Spleen (tissue), 11 donors: Measurements from ENCODE around the gene PSMD5. TPM values are rescaled to one million over a fixed set of nuclear protein-coding genes. Genes with fewer than 3 reads are reported as not detected.

Experiments used
- DNase-seq: peaks from one replicate; pipeline ENCODE4 v3.0.0-alpha.2; 2020
- H3K27ac ChIP-seq, 8 donors: fragments of 200-600 bp; sonication (generic) in 7 of 8; 1 replicate in 4 of 8; 2 replicates in 4 of 8; pipeline versions ENCODE4 v1.5.0 to v1.8.0; 2016 to 2021; ENCODE audit warnings: inconsistent platforms in 4 of 8, mild to moderate bottlenecking in 4 of 8, moderate library complexity in 1 of 8
- H3K27me3 ChIP-seq, 7 donors: fragments of 200-600 bp; sonication (generic) in 6 of 7; replicated peaks in 1 of 7; 1 replicate in 4 of 7; 2 replicates in 3 of 7; pipeline versions ENCODE4 v1.5.0 to v1.8.0; 2016 to 2021; ENCODE audit warnings: inconsistent platforms in 3 of 7, mild to moderate bottlenecking in 1 of 7
- H3K36me3 ChIP-seq, 6 donors: fragments of 200-600 bp; sonication (generic) in 5 of 6; 1 replicate in 4 of 6; 2 replicates in 2 of 6; pipeline versions ENCODE4 v1.5.0 to v1.8.0; 2016 to 2021; ENCODE audit warnings: inconsistent platforms in 2 of 6
- H3K4me1 ChIP-seq, 6 donors: fragments of 200-600 bp; sonication (generic) in 5 of 6; 1 replicate in 3 of 6; 2 replicates in 3 of 6; pipeline versions ENCODE4 v1.5.0 to v1.8.0; 2016 to 2021; ENCODE audit warnings: inconsistent platforms in 3 of 6
- H3K4me3 ChIP-seq, 8 donors: fragments of 200-600 bp; sonication (generic) in 7 of 8; 1 replicate in 4 of 8; 2 replicates in 4 of 8; pipeline versions ENCODE4 v1.5.0 to v1.8.0; 2016 to 2021; ENCODE audit warnings: inconsistent platforms in 4 of 8, mild to moderate bottlenecking in 4 of 8, moderate library complexity in 2 of 8
- H3K9me3 ChIP-seq, 8 donors: fragments of 200-600 bp; sonication (generic) in 7 of 8; 1 replicate in 4 of 8; 2 replicates in 4 of 8; pipeline versions ENCODE4 v1.5.0 to v1.8.0; 2016 to 2021; ENCODE audit warnings: inconsistent platforms in 4 of 8
- CTCF ChIP-seq, 11 experiments: fragments of 200-600 bp in 7 of 11; fragments of 450-650 bp in 4 of 11; sonication (generic) in 4 of 11; IDR thresholded peaks in 8 of 11; conservative IDR thresholded peaks in 3 of 11; 1 replicate in 7 of 11; 2 replicates in 4 of 11; pipeline versions ENCODE4 v1.4.0 to v1.8.0; 2016 to 2021; ENCODE audit warnings: antibody characterized with exemption in 11 of 11, inconsistent platforms in 4 of 11, mild to moderate bottlenecking in 1 of 11
- POLR2A ChIP-seq, 3 donors: fragments of 450-650 bp; IDR thresholded peaks; one replicate each; pipeline ENCODE4 v1.5.1; 2017; ENCODE audit warnings: antibody characterized with exemption in 3 of 3, mild to moderate bottlenecking in 1 of 3
- POLR2AphosphoS5 ChIP-seq, 3 donors: sonication (generic); formaldehyde crosslinking; IDR thresholded peaks; one replicate each; pipeline ENCODE4 v1.5.1; 2017; ENCODE audit warnings: antibody characterized with exemption in 3 of 3
- WGBS, 5 donors: extraction: QIAGEN DNeasy Blood & Tissue Kit in 3 of 5; methylation state at CpG; one replicate each; pipeline versions ENCODE4 v1.1.5 to v1.1.7; 2013 to 2018; 5-methylcytosine and 5-hydroxymethylcytosine counted together
- intact Hi-C: fragments of 100-400 bp; cut with DNase I; formaldehyde crosslinking; loops from one replicate; pipeline ENCODE4 v1.15.0; 2023; ENCODE audit warnings: low total_unique reads
- polyA plus RNA-seq, 3 donors: library from polyadenylated mRNA; stranded (reverse); fragments of 200-250 nt; gene quantifications; one replicate each; pipeline ENCODE4 v1.2.1, GENCODE V29; 2013
- total RNA-seq, 7 donors: library from RNA; depleted of rRNA in 3 of 7; stranded (reverse); fragments of >200 nt in 3 of 7; fragmentation: NEBNext Ultra II Directional in 4 of 7; extraction: Animal tissue kit (Norgen Biotek cat#: 25700) in 4 of 7; gene quantifications; one replicate each; pipeline versions ENCODE4 v1.1.0 to v1.2.1, GENCODE V29; 2016 to 2021
- donor health status: healthy with polysubstance abuse.
- donor health status: DM: no; HTN: no; CAD: no; lungs with moderate emphysema.
- donor health status: DM: no; HTN: no; CAD: no.
- donor health status: Bipolar disorder and iron deficiency.
- donor health status: healthy.
- donor health status: DM: no; HTN: no; CAD: no.
- donor health status: DM: yes; HTN: yes; CAD: no.

PSMD5 gene
- total and polyA plus RNA-seq, 10 donors = 8.9 to 41.4 (median 31.2) TPM

- H3K27me3 ChIP-seq = no peaks in the 10 kb centered on the region
- WGBS, 5 donors = 57 to 75% (median 67%) methylated on average over 9 of the region's 9 CpGs
- TF ChIP-seq POLR2AphosphoS5 (IDR thresholded peaks at IDR 0.05) (no peak), POLR2A (IDR thresholded peaks at IDR 0.05) (no peak), CTCF (IDR thresholded peaks at IDR 0.05 in 8 of 11, conservative IDR thresholded peaks at IDR 0.05 in 3 of 11) (no peak)
- no peaks in the 10 kb centered on the region for H3K9me3 ChIP-seq
- H3K4me1 ChIP-seq = peaks cover 4 to 53% (median 23%) of the 10 kb centered on the region in 6 donors
- no peak overlapping the region for H3K4me3 ChIP-seq
- peaks cover 0 to 73% (median 28%) of the 10 kb centered on the region in 6 donors for H3K36me3 ChIP-seq
- peak overlapping the region in 4 of 8 donors; percentile 90 to 94 (median 93) for H3K27ac ChIP-seq
- peak; percentile 77 for DNase-seq
- intact Hi-C loops = loop anchor here (5.0 kb wide), 1 partner anchor 67 kb away; no protein-coding TSS in a partner anchor
Observed at GRCh38 chr9:120870206-120870605, 27.5 kb upstream of the PSMD5 start.

- Histone ChIP-seq H3K27me3 (no peaks in the 10 kb centered on the region), H3K4me1 (peaks cover 4 to 48% (median 20%) of the 10 kb centered on the region in 6 donors), H3K27ac (peak overlapping the region in 6 of 8 donors; percentile 86 to 94 (median 92)), H3K36me3 (peaks cover 0 to 78% (median 30%) of the 10 kb centered on the region in 6 donors), H3K4me3 (no peak overlapping the region), H3K9me3 (no peaks in the 10 kb centered on the region)
- peak; percentile 89 for DNase-seq
- WGBS, 5 donors = 53 to 91% (median 87%) methylated on average over 2 to 10 of the region's 10 CpGs
- intact Hi-C loops = loop anchor here (5.0 kb wide), 1 partner anchor 68 kb away; no protein-coding TSS in a partner anchor
- no peak for TF ChIP-seq POLR2A (IDR thresholded peaks at IDR 0.05)
- TF ChIP-seq POLR2AphosphoS5 (IDR thresholded peaks at IDR 0.05) = peak in 1 of 3 donors; percentile 16
Observed at GRCh38 chr9:120869726-120870125, 27.0 kb upstream of the PSMD5 start.

GRCh38 chr9:120869360-120869687 lies 26.6 kb upstream of the PSMD5 start:
- Histone ChIP-seq H3K27ac (peak overlapping the region; percentile 81 to 94 (median 91)), H3K9me3 (no peaks in the 10 kb centered on the region), H3K27me3 (no peaks in the 10 kb centered on the region), H3K4me1 (peaks cover 4 to 44% (median 20%) of the 10 kb centered on the region in 6 donors), H3K4me3 (peak overlapping the region; percentile 43 to 75 (median 48)), H3K36me3 (peaks cover 0 to 79% (median 28%) of the 10 kb centered on the region in 6 donors)
- no peak for DNase-seq
- no peak for TF ChIP-seq POLR2AphosphoS5 (IDR thresholded peaks at IDR 0.05)
- TF ChIP-seq CTCF (IDR thresholded peaks at IDR 0.05 in 8 of 11, conservative IDR thresholded peaks at IDR 0.05 in 3 of 11) = no peak
- TF ChIP-seq POLR2A (IDR thresholded peaks at IDR 0.05) = no peak
- 37 to 44% (median 41%) methylated on average over 10 of the region's 10 CpGs for whole genome bisulfite sequencing, 5 donors
- intact Hi-C loops = no loop called here

GRCh38 chr9:120868676-120869359 lies 26.1 kb upstream of the PSMD5 start:
- peaks cover 0 to 79% (median 25%) of the 10 kb centered on the region in 6 donors for H3K36me3 ChIP-seq
- peaks cover 4 to 39% (median 20%) of the 10 kb centered on the region in 6 donors for H3K4me1 ChIP-seq
- WGBS, 5 donors = 4 to 8% (median 6%) methylated on average over 24 to 52 of the region's 52 CpGs
- H3K9me3 ChIP-seq = no peaks in the 10 kb centered on the region
- no peaks in the 10 kb centered on the region for H3K27me3 ChIP-seq
- peak; percentile 100 for DNase-seq
- peak overlapping the region; percentile 81 to 94 (median 91) for H3K27ac ChIP-seq
- intact Hi-C loops = no loop called here
- peak; percentile 85 to 93 (median 88) for TF ChIP-seq POLR2AphosphoS5 (IDR thresholded peaks at IDR 0.05)
- TF ChIP-seq POLR2A (IDR thresholded peaks at IDR 0.05) = peak in 1 of 3 donors; percentile 39
- peak in 10 of 11 experiments; percentile 22 to 66 (median 56) for TF ChIP-seq CTCF (IDR thresholded peaks at IDR 0.05 in 8 of 11, conservative IDR thresholded peaks at IDR 0.05 in 3 of 11)
- peak overlapping the region; percentile 43 to 75 (median 48) for H3K4me3 ChIP-seq
